Astrocyte of the spinal cord (primary cell): ENCODE results near the gene BTBD9.

ENCODE experiments used
- DNase-seq: peaks from one replicate; pipeline ENCODE4 v3.0.0; 2011; ENCODE audit warnings: low read depth, low spot score
- H3K4me3 ChIP-seq: 2 replicates; pipeline ENCODE4 v1.5.1; 2011; ENCODE audit warnings: low read depth, mild to moderate bottlenecking, low read length, moderate library complexity
- in situ Hi-C: cut with HindIII; loops from 2 replicates; pipeline ENCODE4 v1.10.0; 2017; ENCODE audit warnings: low sequenced_read_pairs
- TF ChIP-seq, protein P1 (sequence below): IDR thresholded peaks from 2 replicates; pipeline ENCODE4 v1.5.1; 2012; ENCODE audit warnings: low read depth, mild to moderate bottlenecking, low read length, inconsistent platforms

Gene BTBD9

DNA sequence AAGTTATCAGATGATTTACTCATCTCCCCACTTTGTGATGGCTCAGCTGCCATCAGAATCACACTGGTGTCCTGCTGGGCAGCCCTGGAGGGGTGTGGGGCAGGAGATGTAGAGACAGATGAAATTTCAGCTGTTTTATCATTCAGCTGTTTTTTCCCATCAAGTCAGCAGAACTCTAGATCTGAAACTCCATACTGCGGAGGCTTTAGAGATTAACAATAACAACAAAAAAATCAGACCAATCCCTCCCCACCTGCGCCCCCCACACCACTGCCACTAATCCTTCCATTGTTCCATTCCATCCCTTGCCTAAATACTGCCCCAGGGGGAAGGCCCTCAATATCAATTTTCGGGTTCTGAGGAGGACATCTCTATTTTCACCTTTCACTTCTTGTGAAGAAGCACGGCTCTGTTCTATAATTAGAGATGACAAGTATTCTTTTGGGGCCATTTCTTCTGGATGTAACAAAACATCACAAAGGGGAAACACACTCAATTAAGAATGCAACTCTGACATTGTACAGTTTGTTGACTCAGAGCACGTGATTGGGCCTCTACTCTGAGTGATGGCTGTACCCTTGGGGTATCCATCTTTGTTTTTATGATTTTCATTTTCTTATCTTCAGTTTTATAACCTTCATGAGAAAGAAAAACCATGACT lies 423.9 kb downstream of the BTBD9 start:
- in situ Hi-C loops = no loop called here

DNA sequence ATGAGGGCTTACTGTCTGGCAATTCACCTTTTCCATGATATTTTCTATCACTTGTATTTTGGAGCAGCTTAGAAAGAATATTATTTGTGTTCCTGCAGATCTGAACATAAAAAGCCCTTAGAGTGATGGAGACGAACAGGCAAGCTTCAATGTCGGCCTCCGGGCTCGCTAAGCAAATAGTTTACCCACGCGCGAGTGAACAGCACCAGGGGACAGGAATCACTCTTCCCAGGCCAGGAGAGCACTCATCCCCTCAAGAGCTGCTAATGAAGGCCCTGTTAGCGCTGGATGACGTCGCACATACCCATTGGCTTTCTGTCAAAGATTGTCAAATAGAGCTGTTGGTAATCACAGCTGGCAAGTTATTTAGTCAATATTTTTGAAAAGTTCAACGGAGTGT lies 424.5 kb downstream of the BTBD9 start:
- no peak for DNase-seq
- no peak overlapping the region for H3K4me3 ChIP-seq
- in situ Hi-C loops = no loop called here
- TF ChIP-seq, protein P1, sequence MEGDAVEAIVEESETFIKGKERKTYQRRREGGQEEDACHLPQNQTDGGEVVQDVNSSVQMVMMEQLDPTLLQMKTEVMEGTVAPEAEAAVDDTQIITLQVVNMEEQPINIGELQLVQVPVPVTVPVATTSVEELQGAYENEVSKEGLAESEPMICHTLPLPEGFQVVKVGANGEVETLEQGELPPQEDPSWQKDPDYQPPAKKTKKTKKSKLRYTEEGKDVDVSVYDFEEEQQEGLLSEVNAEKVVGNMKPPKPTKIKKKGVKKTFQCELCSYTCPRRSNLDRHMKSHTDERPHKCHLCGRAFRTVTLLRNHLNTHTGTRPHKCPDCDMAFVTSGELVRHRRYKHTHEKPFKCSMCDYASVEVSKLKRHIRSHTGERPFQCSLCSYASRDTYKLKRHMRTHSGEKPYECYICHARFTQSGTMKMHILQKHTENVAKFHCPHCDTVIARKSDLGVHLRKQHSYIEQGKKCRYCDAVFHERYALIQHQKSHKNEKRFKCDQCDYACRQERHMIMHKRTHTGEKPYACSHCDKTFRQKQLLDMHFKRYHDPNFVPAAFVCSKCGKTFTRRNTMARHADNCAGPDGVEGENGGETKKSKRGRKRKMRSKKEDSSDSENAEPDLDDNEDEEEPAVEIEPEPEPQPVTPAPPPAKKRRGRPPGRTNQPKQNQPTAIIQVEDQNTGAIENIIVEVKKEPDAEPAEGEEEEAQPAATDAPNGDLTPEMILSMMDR = no peak

More for the DNA sequence above, 423.9 kb downstream of the BTBD9 start:
- no peak for DNase-seq
- TF ChIP-seq, protein P1 = no peak
- no peak overlapping the region for H3K4me3 ChIP-seq

DNA sequence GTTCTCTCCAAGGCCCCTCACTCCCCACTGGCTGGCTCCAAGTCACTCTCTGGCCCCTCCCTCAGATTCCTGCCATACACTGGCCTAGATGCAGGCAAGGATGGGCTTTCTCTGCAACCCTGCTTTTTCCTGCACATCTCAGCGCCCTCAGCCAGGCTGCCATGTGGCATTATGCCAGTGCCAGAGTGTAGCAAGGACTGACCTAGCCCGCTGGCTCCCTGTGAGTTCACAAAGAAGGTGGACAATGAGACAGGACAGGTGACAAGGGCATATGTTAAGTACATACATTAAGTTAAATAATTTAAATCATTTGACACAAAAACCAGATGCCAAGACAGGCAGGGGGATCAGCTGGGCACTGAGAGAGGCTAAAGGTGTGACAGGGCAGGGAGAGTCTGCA lies 425.6 kb downstream of the BTBD9 start:
- H3K4me3 ChIP-seq = no peak overlapping the region
- in situ Hi-C loops = no loop called here
- TF ChIP-seq, protein P1 = no peak
- DNase-seq = no peak

DNA sequence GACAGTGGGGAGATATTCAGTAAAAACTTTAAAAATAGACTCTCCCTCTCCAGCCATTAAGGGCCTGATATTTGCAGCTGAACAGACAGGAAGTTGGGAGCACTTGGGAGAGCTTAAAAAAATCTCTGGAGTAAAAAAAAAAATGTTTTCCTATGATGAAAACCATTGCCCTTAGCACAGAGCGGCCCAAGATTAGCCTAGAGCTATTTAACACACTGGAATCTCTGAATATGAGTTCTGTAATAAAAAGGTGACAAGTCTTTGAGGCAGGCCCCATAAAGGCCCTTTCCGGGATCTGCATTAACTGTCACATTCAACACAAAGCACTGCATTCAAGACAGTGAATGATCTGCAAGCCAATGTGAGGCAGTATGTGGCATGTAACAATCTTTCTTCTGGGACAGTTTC lies 426.5 kb downstream of the BTBD9 start:
- H3K4me3 ChIP-seq = no peak overlapping the region
- in situ Hi-C loops = no loop called here
- TF ChIP-seq, protein P1 = no peak
- no peak for DNase-seq

DNA sequence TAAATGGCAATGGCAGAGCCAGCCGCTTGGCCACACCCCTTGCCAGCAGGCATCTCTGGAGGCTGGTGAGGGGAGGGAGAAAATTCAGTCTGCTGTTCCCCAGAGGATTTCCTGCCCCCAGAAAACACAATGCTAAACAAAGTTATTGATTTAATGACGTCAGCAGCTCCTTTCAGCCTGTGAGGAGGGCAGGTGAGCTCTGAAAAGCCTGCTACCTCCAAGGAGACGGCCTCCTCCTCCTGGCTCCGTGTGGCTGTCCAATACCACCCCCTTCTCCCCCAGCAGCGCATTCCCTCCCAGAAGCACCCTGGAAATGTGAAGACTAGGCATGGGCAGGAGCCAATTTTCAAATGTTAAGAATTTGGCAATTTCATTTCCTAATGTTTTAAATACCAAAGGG lies 427.1 kb downstream of the BTBD9 start:
- in situ Hi-C loops = no loop called here
- DNase-seq = no peak
- TF ChIP-seq, protein P1 = no peak
- no peak overlapping the region for H3K4me3 ChIP-seq

DNA sequence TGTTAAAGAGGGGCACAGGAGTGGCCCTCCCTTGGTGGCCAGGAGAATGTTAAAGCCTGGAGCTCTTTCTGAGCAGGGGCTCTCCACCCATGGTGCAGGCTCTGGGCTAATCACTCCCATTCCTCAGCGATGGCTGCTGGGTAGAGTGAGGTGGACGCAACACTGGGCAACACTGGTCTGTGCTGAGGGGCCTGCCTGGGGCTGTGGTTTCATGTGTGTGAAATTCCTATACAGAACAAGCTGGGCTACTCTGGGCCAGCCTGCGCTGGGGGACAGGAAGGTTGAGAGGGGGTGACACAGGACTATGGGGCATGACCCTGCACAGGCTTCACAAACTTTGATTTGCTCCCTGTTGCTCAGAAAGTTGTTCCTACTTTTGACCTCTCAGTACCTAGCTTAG lies 427.6 kb downstream of the BTBD9 start:
- in situ Hi-C loops = no loop called here
- H3K4me3 ChIP-seq = no peak overlapping the region
- TF ChIP-seq, protein P1 = no peak
- DNase-seq = no peak
